ENCODE measurements around the gene RFTN1. TPM values are rescaled to one million over a fixed set of nuclear protein-coding genes. Genes with fewer than 3 reads are reported as not detected.

Gene RFTN1
- total RNA-seq, 1 donor from 2014 or later: 53.4 TPM

DNA sequence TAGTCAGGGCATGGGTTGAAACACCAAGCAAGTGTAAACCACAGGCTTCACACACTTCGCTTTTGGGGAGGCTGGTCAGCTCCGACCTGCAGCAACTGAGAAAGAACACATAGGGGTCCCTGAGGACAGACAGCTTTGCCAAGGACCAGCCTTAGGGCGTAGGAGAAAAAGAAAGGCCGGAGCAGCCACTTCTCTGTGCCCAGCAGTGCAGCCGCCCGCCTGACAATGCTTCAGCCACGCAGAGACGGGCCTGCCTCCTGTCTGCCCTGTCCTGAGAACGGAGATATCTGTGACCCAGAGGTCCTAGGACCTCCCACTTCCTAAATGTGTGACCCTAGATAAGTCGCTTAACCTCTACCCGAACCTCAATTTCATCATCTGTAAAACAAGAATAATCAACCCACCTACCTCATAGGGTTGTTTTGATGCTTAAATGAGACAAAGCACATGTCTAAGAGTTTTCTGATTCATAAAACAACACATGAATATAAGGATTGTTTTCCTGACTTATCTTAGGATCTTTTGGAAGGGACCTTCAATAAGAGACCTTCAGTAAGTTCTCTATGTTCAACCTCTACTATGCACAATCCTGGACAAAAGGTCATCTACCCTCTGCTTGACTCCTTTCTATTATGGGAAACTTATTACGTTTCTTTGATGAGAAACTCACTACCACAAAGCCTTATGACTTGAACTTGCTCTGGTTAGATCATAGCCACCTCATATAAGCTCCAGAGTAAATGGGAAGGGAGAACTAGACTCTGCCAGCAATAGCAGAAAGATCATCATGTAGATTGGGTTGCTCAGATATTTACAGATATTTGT, 32.9 kb upstream of the RFTN1 start:
- H3K4me3 Mint-ChIP-seq (ENCODE audit: unreplicated experiment): no peak overlapping the region
- TF ChIP-seq, protein P1, sequence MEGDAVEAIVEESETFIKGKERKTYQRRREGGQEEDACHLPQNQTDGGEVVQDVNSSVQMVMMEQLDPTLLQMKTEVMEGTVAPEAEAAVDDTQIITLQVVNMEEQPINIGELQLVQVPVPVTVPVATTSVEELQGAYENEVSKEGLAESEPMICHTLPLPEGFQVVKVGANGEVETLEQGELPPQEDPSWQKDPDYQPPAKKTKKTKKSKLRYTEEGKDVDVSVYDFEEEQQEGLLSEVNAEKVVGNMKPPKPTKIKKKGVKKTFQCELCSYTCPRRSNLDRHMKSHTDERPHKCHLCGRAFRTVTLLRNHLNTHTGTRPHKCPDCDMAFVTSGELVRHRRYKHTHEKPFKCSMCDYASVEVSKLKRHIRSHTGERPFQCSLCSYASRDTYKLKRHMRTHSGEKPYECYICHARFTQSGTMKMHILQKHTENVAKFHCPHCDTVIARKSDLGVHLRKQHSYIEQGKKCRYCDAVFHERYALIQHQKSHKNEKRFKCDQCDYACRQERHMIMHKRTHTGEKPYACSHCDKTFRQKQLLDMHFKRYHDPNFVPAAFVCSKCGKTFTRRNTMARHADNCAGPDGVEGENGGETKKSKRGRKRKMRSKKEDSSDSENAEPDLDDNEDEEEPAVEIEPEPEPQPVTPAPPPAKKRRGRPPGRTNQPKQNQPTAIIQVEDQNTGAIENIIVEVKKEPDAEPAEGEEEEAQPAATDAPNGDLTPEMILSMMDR (IDR thresholded peaks at IDR 0.05): no peak

DNA sequence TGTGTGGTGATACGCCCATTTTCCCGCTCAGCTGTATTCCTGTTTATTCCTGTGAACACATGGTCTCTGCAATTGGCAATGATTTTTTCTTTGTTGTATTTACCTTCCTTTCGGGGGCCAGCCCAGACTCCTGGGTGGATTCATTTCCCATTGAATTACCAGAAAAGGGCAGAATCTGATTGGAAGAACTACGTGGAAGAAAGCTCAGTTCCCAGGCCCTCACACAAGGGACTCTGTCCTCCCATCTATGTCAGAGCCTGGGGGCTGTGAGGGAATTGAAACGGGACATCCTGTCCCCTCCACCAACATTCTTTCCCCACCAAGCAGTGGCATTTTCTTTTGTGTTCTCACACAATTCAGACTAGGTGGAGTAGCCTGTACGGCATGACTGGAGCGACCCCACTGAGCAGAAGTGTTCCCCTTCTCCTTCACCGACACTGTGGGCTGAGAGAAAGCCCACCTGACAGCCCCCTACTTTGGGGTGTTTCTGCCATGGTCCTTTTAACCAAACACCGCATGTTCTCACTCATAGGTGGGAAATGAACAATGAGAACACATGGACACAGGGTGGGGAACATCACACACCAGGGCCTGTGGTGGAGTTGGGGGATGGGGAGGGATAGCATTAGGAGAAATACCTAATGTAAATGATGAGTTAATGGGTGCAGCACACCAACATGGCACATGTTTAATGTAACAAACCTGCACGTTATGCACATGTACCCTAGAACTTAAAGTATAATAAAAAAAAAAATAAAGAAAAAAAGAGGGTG, 32.1 kb upstream of the RFTN1 start:
- TF ChIP-seq, protein P1 (IDR thresholded peaks at IDR 0.05): no peak
- Mint-ChIP-seq H3K27ac (ENCODE audit: unreplicated experiment) (no peak overlapping the region), H3K4me1 (ENCODE audit: low read depth) (peaks cover 8% of the 10 kb centered on the region), H3K36me3 (ENCODE audit: low read depth) (no peaks in the 10 kb centered on the region), H3K27me3 (ENCODE audit: low read depth) (peaks cover 3% of the 10 kb centered on the region), H3K9me3 (ENCODE audit: low read depth) (peaks cover 2% of the 10 kb centered on the region), H3K4me3 (ENCODE audit: unreplicated experiment) (no peak overlapping the region)
- DNase-seq (ENCODE audit: low spot score): no peak

More for the DNA sequence above, 32.9 kb upstream of the RFTN1 start:
- H3K4me1 Mint-ChIP-seq (ENCODE audit: low read depth): peaks cover 15% of the 10 kb centered on the region
- peaks cover 3% of the 10 kb centered on the region for H3K27me3 Mint-ChIP-seq (ENCODE audit: low read depth)
- no peak overlapping the region for H3K27ac Mint-ChIP-seq (ENCODE audit: unreplicated experiment)
- DNase-seq (ENCODE audit: low spot score): no peak
- peaks cover 2% of the 10 kb centered on the region for H3K9me3 Mint-ChIP-seq (ENCODE audit: low read depth)
- no peaks in the 10 kb centered on the region for H3K36me3 Mint-ChIP-seq (ENCODE audit: low read depth)

DNA sequence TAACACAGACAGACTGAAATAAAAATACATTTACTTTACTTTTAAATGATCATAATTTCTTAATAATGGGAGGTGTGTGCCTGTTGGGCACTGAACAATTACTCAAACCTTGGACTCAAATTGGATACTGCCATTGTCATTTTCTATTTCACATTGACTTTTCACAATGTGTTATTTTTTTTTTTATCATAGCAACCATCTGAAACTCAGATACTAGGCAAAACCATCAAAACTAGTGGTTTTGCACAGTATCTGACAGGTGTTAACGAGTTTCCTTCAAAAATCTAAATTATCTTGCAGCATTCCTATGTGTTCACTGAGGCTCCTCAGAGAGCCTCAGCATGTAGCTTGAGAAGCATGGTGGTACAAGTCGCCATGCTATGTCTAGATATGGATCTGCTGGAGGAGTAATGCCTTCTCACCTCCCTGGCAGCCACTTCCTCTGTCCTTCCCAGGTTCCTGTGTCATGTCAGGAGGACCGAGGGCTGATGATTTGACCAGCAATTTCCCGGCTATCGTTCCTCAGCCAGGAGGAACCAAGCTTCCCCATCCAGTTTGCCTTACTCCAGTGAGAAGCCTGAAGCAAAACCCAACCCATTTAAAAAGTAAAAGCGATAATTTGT, 29.9 kb upstream of the RFTN1 start:
- Mint-ChIP-seq H3K4me3 (ENCODE audit: unreplicated experiment) (no peak overlapping the region), H3K27me3 (ENCODE audit: low read depth) (peaks cover 13% of the 10 kb centered on the region), H3K27ac (ENCODE audit: unreplicated experiment) (no peak overlapping the region), H3K9me3 (ENCODE audit: low read depth) (peaks cover 2% of the 10 kb centered on the region), H3K4me1 (ENCODE audit: low read depth) (no peaks in the 10 kb centered on the region), H3K36me3 (ENCODE audit: low read depth) (no peaks in the 10 kb centered on the region)
- DNase-seq (ENCODE audit: low spot score): no peak
- TF ChIP-seq, protein P1 (IDR thresholded peaks at IDR 0.05): no peak

DNA sequence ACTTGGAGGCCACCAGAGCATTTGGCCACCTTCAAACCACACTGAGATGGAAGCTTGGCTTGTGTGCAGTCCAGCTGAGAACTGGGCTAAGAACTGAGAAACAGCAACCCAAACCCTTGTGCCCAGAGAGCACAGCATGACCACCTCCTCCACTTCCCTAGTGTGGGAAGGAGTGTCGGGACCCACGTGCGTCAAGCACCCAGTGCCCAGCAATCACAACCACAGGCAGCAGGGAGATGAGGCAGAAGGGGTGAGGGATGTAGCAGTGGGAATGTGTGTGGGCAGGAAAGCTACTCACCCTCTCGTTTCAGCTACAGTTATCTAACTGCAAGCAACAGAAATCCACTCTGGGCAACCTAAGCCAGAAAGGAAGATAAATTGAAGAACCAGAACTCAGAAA, 25.0 kb upstream of the RFTN1 start:
- H3K27me3 Mint-ChIP-seq (ENCODE audit: low read depth): peaks cover 13% of the 10 kb centered on the region
- no peak for DNase-seq (ENCODE audit: low spot score)
- peaks cover 11% of the 10 kb centered on the region for H3K4me1 Mint-ChIP-seq (ENCODE audit: low read depth)
- H3K27ac Mint-ChIP-seq (ENCODE audit: unreplicated experiment): no peak overlapping the region
- no peak overlapping the region for H3K4me3 Mint-ChIP-seq (ENCODE audit: unreplicated experiment)
- TF ChIP-seq, protein P1 (IDR thresholded peaks at IDR 0.05): no peak
- H3K9me3 Mint-ChIP-seq (ENCODE audit: low read depth): peaks cover 3% of the 10 kb centered on the region
- H3K36me3 Mint-ChIP-seq (ENCODE audit: low read depth): no peaks in the 10 kb centered on the region

DNA sequence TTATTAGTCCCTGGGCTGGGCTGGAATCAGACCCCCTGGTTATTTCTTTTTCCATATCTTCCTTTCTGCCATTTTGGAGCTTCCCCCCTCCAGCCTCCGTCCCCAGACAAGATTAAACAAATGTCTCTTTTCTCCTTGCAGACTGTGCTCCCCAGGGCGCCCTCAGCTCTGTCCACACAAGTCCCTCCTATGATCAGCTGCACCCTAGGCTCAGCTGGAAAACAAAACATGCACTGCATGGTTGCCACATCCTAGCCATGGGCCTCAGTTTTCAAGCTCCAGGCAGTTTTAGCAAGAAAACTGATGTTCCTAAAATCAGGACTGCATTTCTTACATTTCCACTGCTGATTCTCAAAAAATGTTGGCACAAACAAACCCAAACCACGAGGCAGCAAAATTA, 23.5 kb upstream of the RFTN1 start:
- H3K27ac Mint-ChIP-seq (ENCODE audit: unreplicated experiment): no peak overlapping the region
- H3K9me3 Mint-ChIP-seq (ENCODE audit: low read depth): peaks cover 3% of the 10 kb centered on the region
- H3K4me1 Mint-ChIP-seq (ENCODE audit: low read depth): peaks cover 11% of the 10 kb centered on the region
- DNase-seq (ENCODE audit: low spot score): no peak
- TF ChIP-seq, protein P1 (IDR thresholded peaks at IDR 0.05): no peak
- no peaks in the 10 kb centered on the region for H3K36me3 Mint-ChIP-seq (ENCODE audit: low read depth)
- peaks cover 11% of the 10 kb centered on the region for H3K27me3 Mint-ChIP-seq (ENCODE audit: low read depth)
- no peak overlapping the region for H3K4me3 Mint-ChIP-seq (ENCODE audit: unreplicated experiment)
